AG10803 (cell line): ENCODE data around the gene EPOP.

Experiments used
- DNase-seq: peaks from one replicate; pipeline ENCODE4 v3.0.0; 2010; ENCODE audit warnings: low read depth
- H3K4me3 ChIP-seq: 2 replicates; pipeline ENCODE4 v1.5.1; 2011; ENCODE audit warnings: mild to moderate bottlenecking, low read length, control low read depth
- CTCF ChIP-seq: conservative IDR thresholded peaks from 2 replicates; pipeline ENCODE4 v1.5.1; 2011; ENCODE audit warnings: mild to moderate bottlenecking, low read length, control low read depth, inconsistent platforms

EPOP gene

GRCh38 chr17:38701504-38702165 is 26.9 kb upstream of the EPOP start:
- TF ChIP-seq CTCF, result no peak
- peak overlapping the region; percentile 71 for H3K4me3 ChIP-seq
- peak; percentile 29 for DNase-seq

- DNase-seq, result no peak
- TF ChIP-seq CTCF, result no peak
- H3K4me3 ChIP-seq, result no peak overlapping the region
Observed at GRCh38 chr17:38698760-38699159, 24.0 kb upstream of the EPOP start.

DNA sequence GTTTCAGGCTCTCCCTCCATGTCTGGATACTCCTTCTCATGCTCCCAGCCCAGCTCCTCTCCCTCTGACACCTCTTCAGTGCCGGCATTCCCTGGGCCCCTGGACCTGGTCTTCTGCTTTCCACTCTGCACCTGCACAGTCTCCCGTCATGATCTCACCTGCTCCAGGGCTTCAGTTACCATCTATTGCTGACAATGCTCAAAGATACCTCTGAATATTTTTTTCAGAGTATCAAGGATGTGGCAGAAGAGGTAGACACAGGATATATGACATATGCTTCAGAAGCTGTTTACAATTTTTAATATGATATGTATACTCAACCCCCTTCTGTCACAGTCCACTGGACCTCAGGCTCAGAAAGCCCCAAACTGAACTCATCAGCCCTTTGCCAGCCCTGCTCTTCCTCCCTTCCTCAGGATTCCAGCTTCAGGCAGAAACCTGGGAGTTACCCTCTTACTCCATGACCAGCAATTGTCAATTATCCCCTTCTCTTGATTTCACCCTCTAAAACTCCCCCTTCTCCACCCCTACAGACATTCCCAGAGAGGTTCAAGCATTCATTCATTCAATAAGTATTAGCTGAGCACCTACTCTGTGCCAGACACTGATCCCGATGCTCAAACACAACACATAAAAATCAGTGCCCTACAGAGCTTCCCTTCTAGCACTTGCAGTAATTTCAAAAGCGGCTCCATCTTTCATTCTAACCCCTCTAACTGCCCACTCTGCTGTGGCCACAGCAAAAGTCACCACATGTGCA is 22.5 kb upstream of the EPOP start:
- no peak overlapping the region for H3K4me3 ChIP-seq
- no peak for TF ChIP-seq CTCF

GRCh38 chr17:38693700-38694329 is 19.1 kb upstream of the EPOP start:
- TF ChIP-seq CTCF, result peak; percentile 6; the same call in 1 of the 2 replicates
- no peak overlapping the region for H3K4me3 ChIP-seq
- DNase-seq, result peak; percentile 80

More for the DNA sequence above, 22.5 kb upstream of the EPOP start:
- no peak for DNase-seq

DNA sequence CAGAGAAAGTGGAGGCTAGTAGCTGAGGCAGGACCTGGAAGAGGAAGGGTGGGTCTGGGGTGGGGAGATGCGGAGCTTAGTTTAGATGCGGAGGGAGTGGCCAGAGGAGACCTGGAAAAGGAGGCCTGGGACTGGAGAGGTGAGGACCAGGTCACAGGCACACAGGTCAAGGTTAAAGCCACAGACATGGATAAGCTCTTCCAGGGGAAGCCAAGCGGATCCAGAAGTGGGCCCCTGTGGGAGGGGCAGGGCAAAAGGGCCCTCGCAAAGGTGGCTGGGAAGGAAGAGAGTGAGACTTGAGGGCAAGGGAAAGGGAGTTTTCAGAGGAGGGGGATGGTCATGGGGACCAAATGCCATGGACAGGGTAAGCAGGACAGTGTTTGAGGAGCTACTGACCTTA is 16.4 kb upstream of the EPOP start:
- no peak for TF ChIP-seq CTCF
- H3K4me3 ChIP-seq, result no peak overlapping the region
- no peak for DNase-seq

GRCh38 chr17:38690386-38690785 is 15.6 kb upstream of the EPOP start:
- H3K4me3 ChIP-seq, result no peak overlapping the region
- DNase-seq, result no peak
- TF ChIP-seq CTCF, result no peak
